Measurements from ENCODE around the gene OR6J1. TPM values are rescaled to one million over a fixed set of nuclear protein-coding genes. Genes with fewer than 3 reads are reported as not detected.
"Not testable (repeated sequence)": the region's sequence is repeated elsewhere in the genome, so short reads cannot be mapped to it uniquely, and the experiment has no call there.

OR6J1 gene
- total and polyA plus RNA-seq, 2 of the 8 experiments (the other 6 are each of a cell fraction or from before 2014, with no cell fraction given) = not detected

GRCh38 chr14:22677551-22677950, 33.4 kb upstream of the OR6J1 start:
- not testable (repeated sequence) for H3K36me3 ChIP-seq (ENCODE audit: control insufficient read depth in 2 of 4, insufficient read depth in 4 of 4, low read length in 3 of 4); H2BK15ac ChIP-seq (ENCODE audit: low read length); H4K20me1 ChIP-seq (replicated peaks in 1 of 2; ENCODE audit: control insufficient read depth in 1 of 2, insufficient read depth in 2 of 2, low read length in 2 of 2); H3K9me3 ChIP-seq (ENCODE audit: insufficient read depth in 2 of 2, low read depth in 1 of 2, low read length in 1 of 2); H2BK12ac ChIP-seq (ENCODE audit: low read depth, low read length); H4K91ac ChIP-seq (replicated peaks; ENCODE audit: insufficient read length, low read length); H3K79me1 ChIP-seq (ENCODE audit: low read depth, low read length); H3K4me2 ChIP-seq (ENCODE audit: insufficient read depth in 1 of 2, low read depth in 2 of 2, low read length in 2 of 2); DNase-seq (ENCODE audit: low read depth in 1 of 2, low spot score in 2 of 2); H2AK5ac ChIP-seq (ENCODE audit: low read depth, low read length); H3K14ac ChIP-seq (ENCODE audit: insufficient read length); H3K27ac ChIP-seq (ENCODE audit: low read depth, low read length); H3K4me1 ChIP-seq (replicated peaks in 1 of 4; ENCODE audit: control insufficient read depth in 3 of 4, insufficient read depth in 4 of 4, low read length in 3 of 4); H3K9ac ChIP-seq (replicated peaks in 1 of 4; ENCODE audit: extremely low read depth in 1 of 4, low read depth in 3 of 4, low read length in 3 of 4); H3K4ac ChIP-seq (replicated peaks; ENCODE audit: insufficient read length, low read depth, low read length); H3K23ac ChIP-seq (ENCODE audit: insufficient read length); H4K5ac ChIP-seq (ENCODE audit: insufficient read length, low read depth, low read length); H3K27me3 ChIP-seq (replicated peaks in 1 of 4; ENCODE audit: control insufficient read depth in 3 of 4, extremely low read depth in 1 of 4, insufficient read depth in 3 of 4, low read length in 3 of 4); H3K56ac ChIP-seq (replicated peaks; ENCODE audit: insufficient read length, low read depth, low read length); FAIRE-seq; H3K18ac ChIP-seq (ENCODE audit: extremely low read depth, low read length); H4K8ac ChIP-seq (ENCODE audit: extremely low read depth, insufficient read depth, low read length); H3K79me2 ChIP-seq (ENCODE audit: control insufficient read depth in 1 of 2, insufficient read depth in 2 of 2, low read length in 2 of 2); H2BK20ac ChIP-seq (ENCODE audit: low read length); H2BK5ac ChIP-seq (ENCODE audit: low read depth, low read length); H3K23me2 ChIP-seq (ENCODE audit: low read depth, low read length); H2BK120ac ChIP-seq (replicated peaks; ENCODE audit: low read depth, low read length)
- Histone ChIP-seq H2AFZ (ENCODE audit: low read length) (peak overlapping the region; percentile 96; the same call in 1 of the 2 replicates), H3K4me3 (ENCODE audit: extremely low read depth in 1 of 4, insufficient read depth in 2 of 4, low read depth in 3 of 4, low read length in 4 of 4) (peak overlapping the region in 1 of 4 experiments; percentile 0; a peak in 1 of 8 replicates)
- WGBS, 2 experiments (ENCODE audit: extremely low coverage in 1 of 2, insufficient coverage in 1 of 2, insufficient read length in 1 of 2, insufficient replicate concordance in 2 of 2, low coverage in 1 of 2, low lambda C conversion rate in 2 of 2, missing lambda C conversion rate in 1 of 2) = 77% methylated on average over 2 of the region's 2 CpGs; no CpG with 5 or more reads in 1 of the 2 experiments
- CTCF ChIA-PET (ENCODE audit: partially characterized antibody) = interaction anchor here (0.9 to 1.7 kb wide), 6 partner anchors 9 to 146 kb away, joined by 3 to 6 read pairs (median 3); partner anchors contain the start of gene OR6J1
- POLR2A ChIA-PET (ENCODE audit: partially characterized antibody) = interaction anchor here (0.7 kb wide), 1 partner anchor 171 kb away, joined by 3 read pairs; no protein-coding TSS in a partner anchor
